NK-92 treated with Interleukin-12 subunit alpha and Interleukin-12 subunit beta, amount 100 ng/mL, for 24 hours (cell line): ENCODE results near the gene SSNA1.
A peak's percentile ranks its signal among the peaks of the same experiment; 100 is the strongest.

Experiments
- DNase-seq: peaks from one replicate; lab custom pipeline; 2025; lab: John Stamatoyannopoulos, UW

The SSNA1 gene

DNA sequence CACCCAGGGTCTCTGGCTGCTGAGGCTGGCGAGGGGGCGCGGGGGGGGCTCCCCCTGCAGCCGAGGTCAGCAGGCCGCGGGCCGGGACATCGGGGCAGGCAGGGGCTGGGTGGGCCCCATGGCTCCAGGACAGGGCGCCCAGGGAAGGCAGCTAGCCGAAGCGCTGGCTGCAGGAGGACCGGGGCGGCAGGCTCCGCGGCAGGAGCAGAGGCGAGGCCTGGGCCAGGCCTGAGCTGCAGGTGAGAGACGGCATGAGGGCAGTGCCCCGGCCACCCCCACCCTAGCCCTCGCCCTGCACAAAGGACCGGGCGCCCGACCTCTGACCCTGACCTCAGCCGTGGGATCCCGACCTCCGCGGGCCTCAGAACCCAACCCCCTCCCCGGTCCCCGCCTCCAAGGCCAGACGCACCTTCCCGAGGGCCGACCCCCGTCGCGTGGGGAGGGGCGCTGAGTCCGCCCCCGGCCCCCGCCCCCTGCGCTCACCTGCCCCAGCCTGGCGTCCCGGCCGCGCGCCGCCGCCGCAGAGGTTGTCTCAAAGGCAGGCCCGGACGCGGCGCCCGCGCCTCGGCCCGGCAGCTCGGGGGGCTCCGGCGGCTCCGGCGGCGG, 33.1 kb downstream of the SSNA1 start:
- no peak for DNase-seq

DNA sequence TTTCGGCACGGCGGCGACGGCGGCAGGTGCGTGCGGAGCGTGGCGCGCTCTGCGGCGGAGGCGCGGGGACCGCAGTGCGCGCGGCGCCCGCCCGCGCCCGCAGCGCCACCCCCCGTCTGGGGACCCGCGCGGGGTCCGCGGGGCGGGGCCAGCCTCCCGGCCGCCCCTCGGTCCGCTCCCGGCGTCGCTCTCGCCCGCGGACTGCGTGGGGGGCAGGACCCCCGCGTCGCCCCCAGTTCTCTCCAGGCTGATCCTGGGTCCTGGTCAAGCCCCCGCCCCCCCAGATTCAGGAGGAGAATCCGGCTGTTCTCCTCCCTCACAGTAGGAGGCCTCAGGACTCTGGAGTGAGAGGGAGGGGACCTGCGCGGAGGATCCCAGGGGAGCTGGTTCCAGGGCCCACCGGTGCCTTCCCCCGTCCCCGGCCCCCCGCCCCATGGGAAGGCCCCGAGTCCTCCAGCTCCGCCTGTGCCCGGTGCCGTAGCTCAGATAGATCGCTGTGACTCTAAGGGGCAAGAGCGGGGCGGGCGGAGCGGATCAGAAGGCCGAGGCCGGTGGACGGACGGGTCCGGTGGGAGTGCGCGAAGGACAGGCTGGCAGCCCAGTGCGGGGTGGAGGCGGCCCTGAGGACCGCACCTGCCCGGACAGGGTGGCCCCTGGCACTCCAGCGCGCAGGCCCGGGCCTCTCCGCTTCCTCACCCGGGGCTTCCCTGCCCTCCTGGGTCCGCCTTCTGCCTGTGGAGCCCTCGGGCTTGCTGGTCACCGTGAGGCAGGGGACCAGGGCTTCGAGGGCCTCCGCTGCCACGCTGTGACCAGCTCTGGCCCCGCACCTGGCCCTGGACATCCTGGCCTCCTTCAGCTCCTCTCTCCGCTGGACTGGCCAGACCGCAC, 34.0 kb downstream of the SSNA1 start, which contains the start of gene RNF208:
TSS of gene RNF208 (minus strand) at position 51 of the 888 bp plus-strand sequence. CDS start 1,028 bp downstream, outside the sequence.
- no peak for DNase-seq

DNA sequence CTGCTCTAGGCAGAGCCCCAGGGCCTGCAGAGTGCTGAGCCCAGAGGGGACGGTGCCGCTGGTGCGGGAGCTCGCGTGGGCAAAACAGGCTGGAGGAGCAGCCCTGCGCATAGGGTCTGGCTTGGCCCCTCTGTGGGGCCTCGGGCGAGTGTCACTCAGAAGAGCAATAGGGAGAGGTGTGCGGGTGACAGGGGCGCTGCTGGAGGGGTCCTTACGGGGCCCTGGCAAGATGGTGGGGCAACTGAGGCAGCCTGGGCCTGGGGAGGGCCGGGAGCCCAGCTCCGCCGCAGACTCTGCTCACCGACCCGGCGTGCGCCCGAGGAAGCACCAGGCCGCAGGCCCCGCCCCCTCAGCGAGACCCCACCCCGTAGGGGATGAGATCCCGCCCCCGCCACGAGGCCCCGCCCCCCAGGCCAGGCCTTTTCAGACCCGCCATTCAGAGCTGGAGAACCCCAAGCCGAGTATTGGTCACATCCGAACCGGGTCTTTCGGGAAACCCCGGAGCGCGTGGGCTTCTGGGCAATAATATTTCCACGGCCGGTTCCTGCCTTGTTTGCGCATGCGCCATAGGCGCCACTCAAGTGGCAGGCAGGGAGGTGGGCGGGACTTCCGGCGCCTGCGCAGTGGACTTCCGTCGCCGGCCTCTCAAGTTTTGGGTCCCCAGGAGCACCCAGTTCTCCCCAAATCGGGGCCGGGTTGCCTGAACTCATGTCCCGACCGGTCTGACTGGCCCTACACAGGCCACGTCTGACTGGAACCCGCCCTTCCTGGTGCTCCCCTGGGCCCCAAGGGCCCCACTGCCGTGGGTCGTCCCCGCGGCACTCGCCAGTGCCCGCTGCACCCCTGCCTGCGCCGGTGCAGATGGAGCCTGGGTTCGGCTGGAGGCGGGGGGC, 34.8 kb downstream of the SSNA1 start:
- peak; percentile 96 for DNase-seq

DNA sequence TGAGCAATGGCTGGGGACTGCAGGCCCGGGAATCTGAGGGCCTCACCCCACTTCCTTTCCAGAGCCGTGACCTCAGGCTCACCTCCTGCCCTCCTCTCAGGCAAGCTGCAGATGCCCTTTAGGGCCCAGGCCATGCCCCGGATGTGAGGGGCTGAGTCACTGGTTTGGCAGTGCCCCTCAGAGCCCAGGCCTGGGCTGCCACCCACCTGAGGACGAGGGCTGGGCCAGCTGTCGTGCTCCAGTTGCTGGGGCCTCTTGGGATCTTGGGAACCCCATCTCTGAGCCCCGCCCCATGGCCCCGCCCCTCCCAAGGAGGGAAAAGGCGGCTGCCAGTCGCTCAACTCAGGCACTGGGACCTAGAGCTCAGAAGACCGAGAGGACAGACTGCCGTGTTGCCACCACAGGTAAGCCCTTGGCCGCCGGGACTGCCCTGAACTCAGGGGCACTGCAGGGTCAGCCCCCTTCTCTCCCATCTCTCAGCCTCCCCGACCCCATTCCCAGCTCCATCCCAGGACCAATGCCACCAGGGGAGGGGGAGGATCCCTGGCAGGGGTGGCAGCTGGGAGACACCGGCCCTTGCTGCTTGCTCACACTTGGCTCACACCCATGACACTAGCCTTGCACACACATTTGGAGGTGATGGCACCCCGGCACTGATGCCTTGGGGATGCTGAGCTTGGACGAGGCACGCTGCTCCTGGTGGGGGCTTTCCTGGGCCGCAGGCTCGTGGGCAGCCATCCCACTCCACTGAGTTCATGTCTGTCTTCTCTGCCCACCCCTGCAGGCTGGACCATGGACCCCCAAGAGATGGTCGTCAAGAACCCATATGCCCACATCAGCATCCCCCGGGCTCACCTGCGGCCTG, 36.6 kb downstream of the SSNA1 start, which contains the start of gene CYSRT1:
TSS of gene CYSRT1 (plus strand) at position 345 of the 865 bp plus-strand sequence. CDS start at position 793, 448 bp downstream.
- no peak for DNase-seq

DNA sequence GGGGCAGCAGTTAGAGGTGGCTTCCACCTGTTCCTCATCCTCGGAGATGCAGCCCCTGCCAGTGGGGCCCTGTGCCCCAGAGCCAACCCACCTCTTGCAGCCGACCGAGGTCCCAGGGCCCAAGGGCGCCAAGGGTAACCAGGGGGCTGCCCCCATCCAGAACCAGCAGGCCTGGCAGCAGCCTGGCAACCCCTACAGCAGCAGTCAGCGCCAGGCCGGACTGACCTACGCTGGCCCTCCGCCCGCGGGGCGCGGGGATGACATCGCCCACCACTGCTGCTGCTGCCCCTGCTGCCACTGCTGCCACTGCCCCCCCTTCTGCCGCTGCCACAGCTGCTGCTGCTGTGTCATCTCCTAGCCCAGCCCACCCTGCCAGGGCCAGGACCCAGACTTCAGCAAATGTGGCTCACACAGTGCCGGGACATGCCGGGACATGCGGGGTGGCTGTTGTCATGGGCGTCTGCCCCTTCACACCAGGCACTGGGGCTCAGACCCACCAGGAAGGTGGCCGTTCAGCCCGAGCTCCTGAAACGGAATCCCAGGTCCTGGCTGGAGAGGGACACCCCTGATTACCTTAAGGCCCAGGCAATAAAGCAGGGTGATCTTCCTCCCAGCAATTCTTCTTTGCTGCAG, 37.3 kb downstream of the SSNA1 start:
- no peak for DNase-seq

DNA sequence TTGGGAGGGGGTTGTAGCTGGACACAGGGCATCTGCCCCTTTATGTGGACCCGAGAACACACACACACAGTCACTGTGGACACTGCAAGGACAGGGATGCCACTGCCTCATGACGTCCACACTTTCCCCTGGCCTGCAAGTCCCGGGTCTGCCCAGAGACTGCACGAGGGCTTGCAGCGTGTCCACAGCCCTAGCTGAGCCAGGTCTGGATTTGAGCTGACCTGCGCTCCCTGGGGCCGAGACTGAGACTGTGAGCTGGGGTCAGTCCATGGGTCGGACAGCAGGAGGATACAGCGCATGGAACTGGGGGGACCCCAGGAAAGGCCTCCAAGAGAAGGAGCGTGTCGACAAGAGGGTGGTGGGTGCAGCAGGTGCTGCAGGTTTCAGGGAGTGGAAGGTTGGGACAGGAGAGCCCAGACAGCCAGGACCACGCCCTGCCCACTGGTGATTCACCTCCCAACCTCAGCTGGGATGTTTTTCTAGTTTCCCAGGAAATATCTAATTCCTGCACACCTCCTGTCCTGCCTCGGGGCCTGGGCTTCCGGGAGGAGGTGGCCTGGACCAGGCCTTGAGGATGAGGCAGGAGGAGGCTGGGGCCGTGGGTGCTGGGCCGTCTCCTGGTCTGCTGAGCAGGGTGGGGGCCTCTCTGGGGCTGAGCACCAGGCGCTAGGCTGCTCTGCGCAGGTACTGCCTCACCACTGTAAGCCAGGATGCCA, 38.0 kb downstream of the SSNA1 start:
- no peak for DNase-seq

DNA sequence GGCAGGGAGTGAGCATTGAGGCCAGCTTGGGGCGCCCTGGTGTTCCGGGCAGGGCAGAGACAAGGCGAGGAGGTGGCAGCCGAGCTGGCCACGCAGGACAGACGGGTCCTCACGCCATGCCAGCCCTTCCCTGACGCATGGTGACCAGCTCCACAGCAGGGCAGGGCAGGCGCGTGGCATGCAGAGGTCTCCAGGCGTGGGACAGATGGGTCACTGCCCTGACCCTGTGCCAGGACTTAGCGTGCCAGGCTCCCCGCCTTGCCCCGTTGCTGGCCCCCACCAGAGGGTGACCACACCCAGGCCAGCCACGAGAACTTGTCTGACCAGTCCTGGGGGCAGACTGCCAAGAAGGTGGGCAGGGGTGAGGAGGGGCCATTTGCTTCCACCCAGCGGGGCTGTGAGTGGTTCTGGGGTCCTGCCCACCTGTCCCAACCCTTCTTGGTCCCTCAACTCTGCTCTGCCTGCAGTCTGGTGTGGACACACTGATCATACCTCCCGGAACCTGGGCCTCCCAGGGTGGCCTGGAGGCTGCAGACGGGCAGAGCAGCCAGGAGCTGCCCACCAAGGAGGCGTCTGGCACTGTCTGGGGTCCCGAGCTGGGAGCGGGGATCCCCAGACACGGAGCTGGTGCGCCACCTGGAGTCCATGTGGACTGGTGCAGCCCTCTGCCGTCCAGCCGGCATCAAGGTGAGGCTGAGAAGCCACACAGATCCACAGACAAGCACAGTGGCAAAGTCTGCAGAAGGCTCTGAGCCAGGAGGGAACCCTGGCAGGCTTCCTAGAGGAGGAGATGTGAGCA, 38.8 kb downstream of the SSNA1 start, which contains the start of gene RNF224:
TSS of gene RNF224 (plus strand) at position 449 of the 799 bp plus-strand sequence. CDS start 834 bp downstream, outside the sequence.
- DNase-seq: peak; percentile 43

DNA sequence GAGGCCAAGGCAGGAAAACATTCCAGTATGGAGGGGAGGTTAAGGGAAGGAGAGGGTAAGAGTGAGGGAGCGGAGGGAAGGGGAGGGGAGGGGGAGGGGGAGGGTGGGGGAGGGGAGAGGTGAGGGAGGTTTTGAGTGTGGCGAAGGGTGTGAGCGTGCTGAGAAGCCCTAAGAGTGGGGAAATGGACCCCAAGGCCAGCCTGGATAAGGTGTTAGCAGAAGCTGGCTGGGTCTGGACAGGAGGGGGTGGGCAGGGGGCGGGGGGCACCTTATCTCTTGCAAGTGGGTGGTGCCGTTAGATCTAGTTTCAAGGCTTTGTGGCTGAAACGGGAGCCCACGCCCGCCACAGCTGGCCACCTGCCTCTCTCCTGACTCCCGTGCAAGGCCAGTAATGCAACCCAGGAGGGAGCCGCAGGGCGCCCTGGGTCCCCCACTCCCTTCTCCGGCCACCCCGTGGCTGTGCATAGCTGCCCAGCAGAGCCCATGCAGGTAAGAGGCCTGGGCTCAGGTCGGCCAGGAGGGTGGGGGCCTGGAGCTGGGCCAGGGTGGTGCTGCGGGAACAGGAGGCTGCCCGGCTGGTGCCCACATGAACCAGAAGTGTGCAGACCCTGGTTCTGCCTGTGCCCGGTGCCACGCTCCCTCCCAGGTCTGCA, 39.5 kb downstream of the SSNA1 start:
- no peak for DNase-seq

DNA sequence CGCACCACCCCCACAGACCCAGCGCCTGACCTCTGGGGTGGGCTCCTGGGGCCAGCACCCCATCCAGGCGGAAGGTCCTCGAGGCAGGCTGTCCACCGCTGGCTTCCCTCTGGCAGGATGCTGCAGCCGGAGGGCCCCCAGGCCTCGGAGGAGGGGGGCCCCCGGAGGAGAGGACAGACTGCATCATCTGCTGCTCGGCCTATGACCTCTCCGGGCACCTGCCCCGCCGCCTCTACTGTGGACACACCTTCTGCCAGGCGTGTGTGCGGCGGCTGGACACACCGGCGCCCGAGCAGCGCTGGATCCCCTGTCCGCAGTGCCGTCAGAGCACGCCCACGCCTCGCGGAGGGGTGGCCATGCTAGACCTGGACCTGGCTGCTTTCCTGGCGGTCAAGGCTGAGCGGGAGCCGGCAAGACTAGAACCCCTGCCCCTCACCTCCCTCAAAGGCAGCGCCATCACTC, 40.1 kb downstream of the SSNA1 start:
- DNase-seq: no peak

DNA sequence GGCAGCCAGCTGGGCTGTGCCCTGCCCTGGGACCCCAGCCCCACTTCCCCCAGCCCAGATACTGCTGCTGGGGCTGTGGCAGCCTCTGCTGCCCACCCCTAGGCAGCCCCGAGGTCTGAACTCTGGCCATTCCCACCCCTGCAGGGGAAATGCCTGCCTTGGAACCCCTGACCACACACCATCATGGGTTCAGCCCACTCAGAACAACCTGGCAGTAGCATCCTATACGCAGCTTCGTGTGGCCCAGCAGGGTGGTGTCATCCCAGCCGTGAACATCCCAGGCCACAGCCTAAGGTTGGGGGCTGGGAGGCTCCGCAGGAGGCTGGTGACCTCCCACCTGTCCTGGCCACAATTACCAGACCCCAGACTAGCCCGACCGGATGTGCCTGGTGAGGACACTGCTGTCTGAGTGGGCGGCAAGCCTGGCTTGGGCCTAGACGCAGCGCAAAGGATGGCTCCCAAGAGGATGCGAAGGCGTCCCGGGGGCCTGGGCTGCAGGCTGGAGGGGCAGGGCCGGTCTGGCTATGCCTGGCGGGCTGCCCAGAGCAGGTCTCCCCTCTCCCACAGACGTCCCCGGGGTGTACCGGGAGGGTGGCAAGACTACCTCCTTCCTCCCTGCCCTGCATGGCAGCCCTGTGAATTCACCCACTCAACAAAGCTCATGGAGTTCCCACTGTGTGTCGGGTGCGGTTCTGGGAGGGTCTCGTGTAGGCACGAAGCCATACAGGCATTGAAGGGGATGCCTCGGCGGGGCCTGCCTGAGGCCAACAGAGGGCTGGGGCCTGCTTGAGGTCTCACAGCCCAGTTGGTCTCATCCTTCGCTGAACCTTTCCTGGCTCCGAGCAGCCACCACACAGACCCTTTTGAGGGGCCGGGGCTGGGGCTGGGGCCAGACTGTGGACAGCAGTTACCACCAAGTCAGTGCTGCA, 40.8 kb downstream of the SSNA1 start:
- no peak for DNase-seq

DNA sequence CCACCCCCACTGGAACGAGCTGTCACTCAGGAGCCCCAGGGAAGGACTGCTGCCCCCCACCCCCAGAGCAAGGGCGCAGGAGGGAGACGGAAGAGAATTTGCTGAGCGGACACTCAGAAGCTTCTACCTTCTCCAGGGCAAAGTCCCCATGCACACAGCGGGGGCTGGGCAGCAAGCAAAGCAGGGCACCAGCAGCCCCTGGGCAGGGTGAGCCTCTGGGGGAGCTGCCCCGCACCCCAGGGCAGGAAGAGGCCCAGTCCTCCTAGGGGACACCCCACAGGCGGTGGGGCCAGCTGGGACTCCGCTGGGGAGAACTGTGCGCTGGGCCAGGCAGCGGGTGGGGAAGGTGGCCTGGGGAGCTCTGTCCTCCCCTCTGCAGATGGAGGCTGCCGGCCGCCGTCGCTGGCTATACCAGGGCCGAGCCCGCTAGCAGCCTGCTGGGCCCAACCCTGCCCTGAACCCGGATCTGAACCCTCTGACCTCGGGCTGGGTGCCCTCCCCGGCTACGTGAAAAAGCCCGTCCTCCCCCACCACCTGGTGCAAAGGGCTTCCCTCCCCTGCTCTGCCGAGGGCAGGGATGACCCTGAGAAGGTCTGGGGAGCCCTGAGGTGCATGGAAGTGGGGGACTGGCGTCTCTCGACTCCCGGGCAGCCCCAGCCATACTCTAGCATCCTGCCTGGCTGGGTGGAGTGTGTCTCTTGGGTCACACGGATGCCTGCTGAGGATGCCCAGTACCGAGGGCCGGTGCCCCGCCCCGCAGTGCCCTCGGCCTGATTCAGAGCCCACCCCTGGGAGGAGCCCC, 41.6 kb downstream of the SSNA1 start:
- no peak for DNase-seq

DNA sequence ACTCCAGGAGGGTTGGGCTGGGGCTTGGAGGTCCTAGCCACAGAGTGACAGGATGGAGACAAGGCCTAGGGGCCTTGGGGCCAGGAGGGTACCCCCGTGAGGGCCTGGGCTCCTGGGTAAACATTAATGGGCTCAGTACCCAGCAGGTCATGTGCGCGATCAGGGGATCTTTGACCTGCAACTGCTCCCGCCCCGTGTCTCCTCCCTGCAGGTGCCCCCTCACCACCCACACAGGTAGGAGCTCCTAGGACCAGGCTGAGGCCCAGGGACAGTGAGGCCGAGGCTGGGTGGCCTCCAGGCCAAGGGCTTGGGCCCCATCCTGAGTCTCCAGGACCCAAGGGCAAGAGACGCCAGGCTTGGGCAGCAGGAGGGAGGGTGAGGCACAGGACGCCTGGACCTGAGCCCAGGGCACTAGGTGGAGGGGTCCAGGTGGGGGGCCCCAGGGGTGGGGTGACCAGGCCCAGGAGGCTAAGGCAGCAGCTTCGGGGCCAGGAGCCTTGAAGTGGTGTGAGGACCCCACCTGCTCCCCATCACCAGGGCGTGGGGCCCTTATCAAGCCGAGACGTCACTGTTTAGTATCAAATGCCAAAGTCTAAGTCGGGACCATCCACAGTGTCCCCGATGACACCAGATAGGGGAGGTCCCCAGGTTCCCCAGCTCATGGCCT, 42.4 kb downstream of the SSNA1 start, which contains the start of gene SLC34A3:
TSS of gene SLC34A3 (plus strand) at position 197 of the 667 bp plus-strand sequence. CDS start 802 bp downstream, outside the sequence.
- DNase-seq: no peak

DNA sequence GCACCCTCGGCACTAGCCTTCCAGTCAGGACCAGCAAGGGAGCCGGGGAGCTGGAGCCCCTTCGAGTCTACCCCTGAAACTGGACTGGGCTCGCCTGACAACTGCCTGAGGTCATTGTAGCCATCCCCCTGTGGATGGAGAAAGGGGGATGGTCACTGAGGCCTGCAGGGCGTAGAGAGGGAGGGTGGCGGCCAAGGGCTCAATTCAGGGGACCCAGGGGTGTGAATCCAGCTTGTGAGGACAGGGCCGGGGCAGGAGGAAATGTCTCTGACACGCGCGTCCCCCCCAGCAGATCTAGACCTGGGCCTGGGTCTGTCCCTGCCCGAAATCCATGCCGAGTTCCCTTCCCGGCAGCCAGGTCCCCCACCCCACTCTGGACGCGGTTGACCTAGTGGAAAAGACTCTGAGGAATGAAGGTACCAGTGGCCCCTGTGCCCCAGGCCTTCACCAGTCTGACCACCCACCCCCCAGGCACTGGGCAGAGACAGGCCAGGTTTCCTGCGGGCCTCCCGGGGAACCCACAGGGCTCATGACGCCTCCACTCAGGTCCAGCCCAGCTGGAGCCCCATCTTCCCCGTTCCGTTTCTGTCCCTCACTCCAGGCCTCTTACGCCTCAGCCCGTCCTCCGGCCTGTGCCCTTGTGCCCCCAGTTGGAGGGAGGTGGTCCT, 43.0 kb downstream of the SSNA1 start:
- DNase-seq: no peak

DNA sequence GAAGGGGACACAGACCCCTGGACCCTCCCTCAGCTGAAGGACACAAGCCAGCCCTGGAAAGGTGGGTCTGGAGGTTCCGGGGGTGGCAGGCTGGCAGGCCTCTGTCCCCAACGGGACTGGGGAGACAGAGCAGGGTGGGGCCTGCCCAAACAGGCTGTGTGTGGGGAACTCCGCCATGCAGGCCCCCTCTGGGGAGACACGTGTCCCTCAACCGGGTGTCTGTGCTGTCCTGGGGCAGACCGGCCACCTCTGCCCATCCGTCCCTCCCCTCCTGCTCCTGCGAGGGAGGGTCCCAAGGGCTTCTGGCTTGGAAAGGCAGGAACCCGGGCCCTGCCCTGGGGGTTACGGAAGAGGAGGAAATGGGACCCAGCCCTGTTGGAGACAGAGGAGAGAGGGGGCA, 43.6 kb downstream of the SSNA1 start:
- DNase-seq: no peak

DNA sequence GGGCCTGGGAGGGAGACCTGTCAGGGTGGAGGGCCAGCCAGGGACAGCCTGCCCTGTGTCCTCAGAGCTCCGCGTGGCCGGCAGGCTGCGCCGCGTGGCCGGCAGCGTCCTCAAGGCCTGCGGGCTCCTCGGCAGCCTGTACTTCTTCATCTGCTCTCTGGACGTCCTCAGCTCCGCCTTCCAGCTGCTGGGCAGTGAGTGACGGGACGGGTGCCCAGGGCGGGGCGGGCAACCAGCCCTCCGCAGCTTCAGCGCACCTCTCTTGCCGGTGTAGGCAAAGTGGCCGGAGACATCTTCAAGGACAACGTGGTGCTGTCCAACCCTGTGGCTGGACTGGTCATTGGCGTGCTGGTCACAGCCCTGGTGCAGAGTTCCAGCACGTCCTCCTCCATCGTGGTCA, 44.0 kb downstream of the SSNA1 start:
- no peak for DNase-seq
